ENCODE results near the gene FOXP2.

Gene FOXP2

DNA sequence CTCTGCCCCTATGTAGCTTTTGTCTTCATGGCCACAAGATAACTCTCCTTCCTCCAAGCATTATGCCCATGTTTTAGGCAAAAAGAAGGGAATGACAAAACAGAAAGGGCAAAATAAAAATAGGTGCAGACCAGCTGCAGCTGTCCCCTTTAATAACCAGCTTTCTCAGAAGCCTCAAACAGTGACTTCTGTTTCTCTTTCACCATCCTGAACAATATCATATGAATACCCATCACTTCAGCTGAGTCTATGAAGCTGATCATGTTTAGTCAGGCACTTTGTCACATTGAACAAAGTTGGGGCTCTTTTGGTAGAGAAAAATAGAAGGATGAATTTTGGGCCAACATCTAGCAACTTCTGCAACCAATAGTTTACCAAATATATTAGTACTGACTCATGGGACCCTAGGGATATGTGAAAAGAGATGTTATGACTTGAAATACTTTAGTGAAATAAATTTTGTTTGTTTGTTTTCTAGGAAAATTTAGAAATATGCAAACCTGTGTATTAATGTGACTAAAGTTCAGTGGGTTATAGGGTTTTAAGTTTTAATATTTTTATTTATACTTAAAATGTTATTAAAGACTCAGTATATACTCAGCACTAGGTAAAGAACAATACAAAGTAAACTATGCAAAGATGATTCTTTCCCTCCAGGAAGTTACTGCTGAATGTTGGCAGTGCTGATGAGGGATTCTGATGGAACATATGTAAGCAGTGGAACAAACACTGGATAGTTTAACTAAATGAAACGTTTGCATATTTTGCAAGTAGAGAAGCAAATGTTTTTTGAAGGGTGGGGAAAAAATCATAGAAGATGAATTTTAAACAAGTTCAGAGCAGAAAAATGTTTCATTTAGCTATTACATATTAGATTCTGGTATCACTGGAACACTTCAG lies 133.7 kb downstream of the FOXP2 start:
- Histone ChIP-seq H3K27me3 (no peaks in the 10 kb centered on the region), H3K27ac (no peak overlapping the region), H3K4me3 (ENCODE audit: low read depth in 1 of 2, low read length in 1 of 2) (no peak overlapping the region), H3K9me3 (no peaks in the 10 kb centered on the region), H3K4me1 (ENCODE audit: control insufficient read depth in 1 of 2, insufficient read depth in 1 of 2, low read depth in 1 of 2, low read length in 1 of 2) (no peaks in the 10 kb centered on the region), H3K36me3 (no peaks in the 10 kb centered on the region)
- TF ChIP-seq, protein P1, sequence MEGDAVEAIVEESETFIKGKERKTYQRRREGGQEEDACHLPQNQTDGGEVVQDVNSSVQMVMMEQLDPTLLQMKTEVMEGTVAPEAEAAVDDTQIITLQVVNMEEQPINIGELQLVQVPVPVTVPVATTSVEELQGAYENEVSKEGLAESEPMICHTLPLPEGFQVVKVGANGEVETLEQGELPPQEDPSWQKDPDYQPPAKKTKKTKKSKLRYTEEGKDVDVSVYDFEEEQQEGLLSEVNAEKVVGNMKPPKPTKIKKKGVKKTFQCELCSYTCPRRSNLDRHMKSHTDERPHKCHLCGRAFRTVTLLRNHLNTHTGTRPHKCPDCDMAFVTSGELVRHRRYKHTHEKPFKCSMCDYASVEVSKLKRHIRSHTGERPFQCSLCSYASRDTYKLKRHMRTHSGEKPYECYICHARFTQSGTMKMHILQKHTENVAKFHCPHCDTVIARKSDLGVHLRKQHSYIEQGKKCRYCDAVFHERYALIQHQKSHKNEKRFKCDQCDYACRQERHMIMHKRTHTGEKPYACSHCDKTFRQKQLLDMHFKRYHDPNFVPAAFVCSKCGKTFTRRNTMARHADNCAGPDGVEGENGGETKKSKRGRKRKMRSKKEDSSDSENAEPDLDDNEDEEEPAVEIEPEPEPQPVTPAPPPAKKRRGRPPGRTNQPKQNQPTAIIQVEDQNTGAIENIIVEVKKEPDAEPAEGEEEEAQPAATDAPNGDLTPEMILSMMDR (IDR thresholded peaks at IDR 0.05), result no peak

DNA sequence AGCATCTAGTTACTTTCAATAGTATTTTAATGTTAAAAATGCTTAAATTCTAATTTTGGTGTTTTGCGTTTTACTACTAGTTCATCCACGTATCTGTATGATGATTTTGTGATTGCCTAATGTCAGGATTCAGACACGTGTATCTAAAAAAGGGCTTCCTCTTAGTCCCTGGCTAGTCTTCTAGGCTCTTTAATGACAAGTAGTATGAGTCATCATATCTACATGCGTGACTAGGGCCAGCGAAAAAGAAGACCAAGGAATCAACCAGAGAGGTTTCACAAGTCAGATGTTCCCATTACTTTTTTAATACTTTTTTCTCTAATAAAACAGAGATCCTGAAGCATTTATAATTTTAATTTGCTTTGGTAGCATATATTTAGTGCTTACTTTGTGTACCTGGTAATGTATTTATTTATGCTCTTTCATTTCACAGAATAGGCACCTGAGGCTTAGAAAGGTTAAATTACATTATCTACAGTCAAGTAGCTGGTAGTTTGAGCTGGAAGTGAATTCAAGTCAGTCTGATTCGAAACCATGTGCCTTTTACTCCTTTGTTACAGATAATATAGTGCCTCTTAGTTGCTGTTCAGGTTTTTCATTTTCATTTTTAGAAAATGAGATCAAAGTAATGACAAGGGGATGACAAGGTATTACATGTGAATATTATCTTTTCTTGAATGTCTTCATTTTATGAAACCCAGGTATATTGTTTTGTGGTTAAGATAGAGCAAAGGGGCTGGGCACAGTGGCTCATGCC lies 140.3 kb downstream of the FOXP2 start:
- Histone ChIP-seq H3K9me3 (no peaks in the 10 kb centered on the region), H3K4me3 (ENCODE audit: low read depth in 1 of 2, low read length in 1 of 2) (no peak overlapping the region), H3K27ac (no peak overlapping the region), H3K4me1 (ENCODE audit: control insufficient read depth in 1 of 2, insufficient read depth in 1 of 2, low read depth in 1 of 2, low read length in 1 of 2) (no peaks in the 10 kb centered on the region), H3K36me3 (no peaks in the 10 kb centered on the region), H3K27me3 (no peaks in the 10 kb centered on the region)
- TF ChIP-seq, protein P1 (IDR thresholded peaks at IDR 0.05), result no peak

DNA sequence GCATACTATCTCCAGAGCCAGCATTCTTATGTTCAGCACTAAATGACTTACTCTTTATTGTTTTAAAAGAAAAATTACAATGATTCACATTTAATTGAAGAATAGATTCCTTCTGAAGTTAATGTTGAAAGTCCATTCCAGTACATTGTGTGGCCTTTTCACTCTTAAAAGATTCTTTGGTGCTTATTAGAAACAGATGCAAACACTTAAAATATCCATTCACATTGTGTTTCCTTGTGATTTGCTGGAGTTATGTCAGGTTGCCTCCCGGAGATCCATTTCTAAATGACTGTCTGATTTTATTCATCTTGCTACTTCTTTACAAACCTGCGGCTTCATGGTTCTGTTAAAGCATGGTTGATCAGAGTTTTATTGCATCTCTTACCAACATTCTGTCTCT lies 152.8 kb downstream of the FOXP2 start:
- Histone ChIP-seq H3K27ac (no peak overlapping the region), H3K4me3 (ENCODE audit: low read depth in 1 of 2, low read length in 1 of 2) (no peak overlapping the region), H3K4me1 (ENCODE audit: control insufficient read depth in 1 of 2, insufficient read depth in 1 of 2, low read depth in 1 of 2, low read length in 1 of 2) (no peaks in the 10 kb centered on the region), H3K36me3 (no peaks in the 10 kb centered on the region), H3K9me3 (no peaks in the 10 kb centered on the region), H3K27me3 (no peaks in the 10 kb centered on the region)
- TF ChIP-seq, protein P1 (IDR thresholded peaks at IDR 0.05), result no peak

DNA sequence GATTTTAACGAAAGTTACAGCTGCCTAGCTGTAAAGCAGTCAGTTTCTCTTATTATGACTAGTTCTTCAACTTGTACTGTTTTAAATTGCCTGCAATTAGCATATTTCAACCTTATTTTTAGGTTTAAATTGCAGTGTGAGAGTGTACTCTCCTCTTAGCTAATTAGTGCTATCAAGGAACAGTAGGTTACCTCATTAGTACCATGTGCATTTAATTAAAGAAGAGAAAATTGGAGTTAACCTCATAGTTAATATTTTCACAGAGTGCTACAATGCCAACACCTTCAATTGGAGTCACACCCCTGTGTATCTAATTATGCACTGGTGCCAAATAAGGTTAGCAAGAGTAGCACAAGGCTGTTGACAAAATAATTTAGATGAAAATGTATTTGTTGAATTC lies 154.6 kb downstream of the FOXP2 start:
- Histone ChIP-seq H3K4me3 (ENCODE audit: low read depth in 1 of 2, low read length in 1 of 2) (no peak overlapping the region), H3K27me3 (no peaks in the 10 kb centered on the region), H3K27ac (no peak overlapping the region), H3K9me3 (no peaks in the 10 kb centered on the region), H3K36me3 (no peaks in the 10 kb centered on the region), H3K4me1 (ENCODE audit: control insufficient read depth in 1 of 2, insufficient read depth in 1 of 2, low read depth in 1 of 2, low read length in 1 of 2) (no peaks in the 10 kb centered on the region)
- TF ChIP-seq, protein P1 (IDR thresholded peaks at IDR 0.05), result no peak

DNA sequence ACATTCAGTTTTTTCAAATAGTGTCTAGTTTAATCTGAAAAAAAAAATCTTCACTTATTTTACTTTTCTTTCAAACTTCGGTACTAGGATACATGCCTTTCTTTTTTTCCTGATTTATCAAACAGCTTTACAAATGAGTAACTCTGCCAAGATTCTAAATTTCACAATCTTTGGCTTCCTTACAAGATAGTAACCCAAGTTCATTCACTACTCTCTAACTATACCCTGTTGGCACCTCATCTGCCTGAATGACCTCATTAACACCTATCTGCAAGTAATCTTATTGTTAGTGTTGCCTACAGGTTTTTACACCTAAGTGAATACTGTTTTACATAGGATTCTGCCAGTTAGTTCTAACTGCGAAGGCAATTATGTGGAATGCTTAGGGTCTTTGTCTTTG lies 159.8 kb downstream of the FOXP2 start:
- no peaks in the 10 kb centered on the region for H3K36me3 ChIP-seq
- no peak overlapping the region for H3K4me3 ChIP-seq (ENCODE audit: low read depth in 1 of 2, low read length in 1 of 2)
- TF ChIP-seq, protein P1 (IDR thresholded peaks at IDR 0.05), result no peak
- no peaks in the 10 kb centered on the region for H3K9me3 ChIP-seq
- no peak overlapping the region for H3K27ac ChIP-seq
- no peaks in the 10 kb centered on the region for H3K27me3 ChIP-seq
- no peaks in the 10 kb centered on the region for H3K4me1 ChIP-seq (ENCODE audit: control insufficient read depth in 1 of 2, insufficient read depth in 1 of 2, low read depth in 1 of 2, low read length in 1 of 2)

Data from neutrophil (primary cell).